Measurements from ENCODE around the gene HBG1. TPM values are rescaled to one million over a fixed set of nuclear protein-coding genes. Genes with fewer than 3 reads are reported as not detected.

The HBG1 gene
- total RNA-seq, 2 experiments from 2014 or later: not detected

DNA sequence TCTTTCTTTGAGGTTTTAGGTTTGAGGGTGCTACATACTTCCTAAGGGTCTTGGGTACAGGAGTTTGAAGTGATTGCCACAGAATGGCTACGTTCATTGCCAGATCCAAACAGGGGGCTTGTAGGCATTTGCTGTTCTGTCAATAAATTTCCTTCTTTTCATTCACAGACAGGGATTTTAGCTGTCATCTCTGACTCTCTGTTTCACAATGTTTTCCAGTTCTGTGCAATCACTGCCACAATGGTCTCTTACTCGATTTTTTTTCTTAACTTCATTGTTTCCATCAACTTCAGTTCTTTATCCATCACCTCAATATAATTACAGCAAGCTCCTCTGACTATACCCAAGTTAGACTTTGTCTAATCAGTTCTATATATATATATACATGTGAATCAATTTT, 9.2 kb downstream of the HBG1 start:
- H3K9me3 Mint-ChIP-seq (ENCODE audit: insufficient read depth): no peaks in the 10 kb centered on the region
- peaks cover 8% of the 10 kb centered on the region for H3K27me3 Mint-ChIP-seq (ENCODE audit: low read depth)
- ATAC-seq (no peak), DNase-seq (no peak)
- H3K27ac Mint-ChIP-seq: no peak overlapping the region
- POLR2A ChIA-PET: no interaction called here
- CTCF ChIA-PET: no interaction called here
- no peak overlapping the region for H3K4me3 Mint-ChIP-seq
- H3K4me1 Mint-ChIP-seq (ENCODE audit: low read depth): no peaks in the 10 kb centered on the region
- H3K36me3 Mint-ChIP-seq (ENCODE audit: low read depth): no peaks in the 10 kb centered on the region

DNA sequence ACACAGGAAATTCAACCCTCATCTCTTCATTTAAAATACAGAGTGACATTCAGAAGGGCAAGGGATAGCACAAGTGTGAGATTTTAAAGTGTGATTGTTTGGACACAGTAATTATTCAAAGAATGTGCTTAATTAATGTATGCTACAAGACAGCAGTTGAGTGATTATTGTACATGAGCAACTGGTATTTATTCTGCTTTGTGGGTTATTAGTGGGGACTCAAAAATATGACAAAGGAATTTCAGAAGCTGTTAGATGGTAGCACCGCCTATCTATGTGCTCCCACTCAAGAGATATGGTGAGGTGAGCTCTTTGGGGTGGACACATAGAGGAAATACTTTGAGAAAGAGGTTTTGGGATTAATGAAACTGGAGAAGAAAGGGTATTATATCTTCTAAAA, 9.6 kb downstream of the HBG1 start:
- ChIA-PET CTCF (no interaction called here), POLR2A (no interaction called here)
- Mint-ChIP-seq H3K4me3 (no peak overlapping the region), H3K27ac (no peak overlapping the region), H3K27me3 (ENCODE audit: low read depth) (peaks cover 10% of the 10 kb centered on the region), H3K9me3 (ENCODE audit: insufficient read depth) (no peaks in the 10 kb centered on the region), H3K4me1 (ENCODE audit: low read depth) (no peaks in the 10 kb centered on the region), H3K36me3 (ENCODE audit: low read depth) (no peaks in the 10 kb centered on the region)
- DNase-seq (no peak), ATAC-seq (no peak)

DNA sequence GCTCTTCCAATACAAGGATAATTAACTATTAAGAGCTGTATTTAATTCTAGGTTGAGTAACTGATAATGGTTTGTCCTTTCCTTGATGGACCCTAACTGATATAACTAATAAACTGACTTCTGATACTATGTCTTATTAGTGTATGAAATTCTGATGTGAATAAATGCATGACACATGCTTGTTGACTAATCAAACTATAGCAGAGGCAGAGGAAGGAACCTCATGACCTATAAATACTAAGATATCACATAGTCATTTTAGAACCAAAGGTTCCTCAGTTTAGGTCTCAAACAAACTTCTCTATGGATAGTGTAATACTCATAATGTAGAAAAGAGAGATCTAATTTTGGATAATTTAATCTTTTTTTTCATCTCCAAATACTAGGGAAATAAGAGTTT, 10.6 kb downstream of the HBG1 start:
- POLR2A ChIA-PET: no interaction called here
- Mint-ChIP-seq H3K4me3 (no peak overlapping the region), H3K9me3 (ENCODE audit: insufficient read depth) (no peaks in the 10 kb centered on the region), H3K27ac (no peak overlapping the region), H3K4me1 (ENCODE audit: low read depth) (peaks cover 6% of the 10 kb centered on the region), H3K36me3 (ENCODE audit: low read depth) (no peaks in the 10 kb centered on the region), H3K27me3 (ENCODE audit: low read depth) (peaks cover 10% of the 10 kb centered on the region)
- ATAC-seq (no peak), DNase-seq (no peak)
- CTCF ChIA-PET: no interaction called here

DNA sequence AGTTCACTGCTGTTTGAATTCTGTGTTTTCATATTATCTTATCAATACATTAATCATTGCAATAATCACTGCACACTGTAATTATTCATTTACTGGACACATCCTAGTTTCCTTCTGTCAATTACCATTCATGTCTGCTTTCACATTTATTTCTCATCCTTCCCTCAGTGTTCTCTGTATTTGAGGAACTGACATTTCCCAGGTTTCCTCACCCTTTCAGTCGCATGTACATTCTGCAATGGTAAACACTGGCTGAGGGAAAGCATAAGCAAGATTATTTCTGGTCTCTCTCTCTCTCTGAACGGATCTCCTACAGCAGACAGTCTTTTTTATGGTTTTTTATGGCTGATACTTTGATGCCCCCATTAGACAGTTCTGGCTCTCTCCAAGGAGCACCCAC, 11.2 kb downstream of the HBG1 start:
- ATAC-seq: no peak
- DNase-seq: no peak
- peaks cover 8% of the 10 kb centered on the region for H3K4me1 Mint-ChIP-seq (ENCODE audit: low read depth)
- no peak overlapping the region for H3K27ac Mint-ChIP-seq
- H3K36me3 Mint-ChIP-seq (ENCODE audit: low read depth): no peaks in the 10 kb centered on the region
- ChIA-PET POLR2A (no interaction called here), CTCF (no interaction called here)
- no peak overlapping the region for H3K4me3 Mint-ChIP-seq
- H3K9me3 Mint-ChIP-seq (ENCODE audit: insufficient read depth): no peaks in the 10 kb centered on the region
- H3K27me3 Mint-ChIP-seq (ENCODE audit: low read depth): peaks cover 10% of the 10 kb centered on the region

DNA sequence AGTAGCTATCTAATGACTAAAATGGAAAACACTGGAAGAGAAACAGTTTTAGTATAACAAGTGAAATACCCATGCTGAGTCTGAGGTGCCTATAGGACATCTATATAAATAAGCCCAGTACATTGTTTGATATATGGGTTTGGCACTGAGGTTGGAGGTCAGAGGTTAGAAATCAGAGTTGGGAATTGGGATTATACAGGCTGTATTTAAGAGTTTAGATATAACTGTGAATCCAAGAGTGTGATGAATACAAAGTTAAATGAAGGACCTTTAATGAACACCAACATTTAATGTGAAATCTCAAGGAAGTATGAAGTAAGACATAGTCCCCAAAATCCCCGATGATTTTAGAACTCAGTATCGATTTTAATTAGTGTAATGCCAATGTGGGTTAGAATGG, 12.2 kb downstream of the HBG1 start:
- Mint-ChIP-seq H3K4me1 (ENCODE audit: low read depth) (peaks cover 8% of the 10 kb centered on the region), H3K36me3 (ENCODE audit: low read depth) (no peaks in the 10 kb centered on the region), H3K9me3 (ENCODE audit: insufficient read depth) (no peaks in the 10 kb centered on the region), H3K27ac (no peak overlapping the region), H3K4me3 (no peak overlapping the region), H3K27me3 (ENCODE audit: low read depth) (peaks cover 10% of the 10 kb centered on the region)
- POLR2A ChIA-PET: no interaction called here
- no peak for ATAC-seq
- DNase-seq: no peak
- CTCF ChIA-PET: no interaction called here

DNA sequence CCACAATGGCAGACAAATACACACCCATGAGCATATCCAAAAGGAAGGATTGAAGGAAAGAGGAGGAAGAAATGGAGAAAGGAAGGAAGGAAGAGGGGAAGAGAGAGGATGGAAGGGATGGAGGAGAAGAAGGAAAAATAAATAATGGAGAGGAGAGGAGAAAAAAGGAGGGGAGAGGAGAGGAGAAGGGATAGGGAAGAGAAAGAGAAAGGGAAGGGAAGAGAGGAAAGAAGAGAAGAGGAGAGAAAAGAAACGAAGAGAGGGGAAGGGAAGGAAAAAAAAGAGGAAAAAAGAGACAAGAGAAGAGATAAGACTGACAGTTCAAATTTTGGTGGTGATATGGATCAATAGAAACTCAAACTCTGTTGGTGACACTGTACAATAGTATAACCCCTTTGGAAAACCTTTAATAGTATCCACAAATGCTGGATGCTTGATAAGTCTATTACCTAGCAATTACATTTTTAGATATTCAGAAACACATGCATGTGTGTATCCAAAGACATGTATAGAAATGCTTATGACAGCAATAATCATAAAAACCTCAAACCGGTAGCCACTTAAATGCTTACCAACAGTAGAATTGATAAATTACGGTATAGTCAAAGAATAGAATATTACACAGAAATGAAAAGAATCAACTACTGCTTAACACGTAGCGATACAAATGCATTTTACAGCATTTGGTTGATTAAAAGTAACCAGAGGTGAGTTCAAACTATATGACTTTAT, 14.1 kb downstream of the HBG1 start:
- Mint-ChIP-seq H3K4me3 (no peak overlapping the region), H3K4me1 (ENCODE audit: low read depth) (peaks cover 8% of the 10 kb centered on the region), H3K9me3 (ENCODE audit: insufficient read depth) (no peaks in the 10 kb centered on the region), H3K27me3 (ENCODE audit: low read depth) (peaks cover 10% of the 10 kb centered on the region), H3K36me3 (ENCODE audit: low read depth) (no peaks in the 10 kb centered on the region), H3K27ac (no peak overlapping the region)
- POLR2A ChIA-PET: no interaction called here
- no peak for ATAC-seq
- CTCF ChIA-PET: no interaction called here
- no peak for DNase-seq

DNA sequence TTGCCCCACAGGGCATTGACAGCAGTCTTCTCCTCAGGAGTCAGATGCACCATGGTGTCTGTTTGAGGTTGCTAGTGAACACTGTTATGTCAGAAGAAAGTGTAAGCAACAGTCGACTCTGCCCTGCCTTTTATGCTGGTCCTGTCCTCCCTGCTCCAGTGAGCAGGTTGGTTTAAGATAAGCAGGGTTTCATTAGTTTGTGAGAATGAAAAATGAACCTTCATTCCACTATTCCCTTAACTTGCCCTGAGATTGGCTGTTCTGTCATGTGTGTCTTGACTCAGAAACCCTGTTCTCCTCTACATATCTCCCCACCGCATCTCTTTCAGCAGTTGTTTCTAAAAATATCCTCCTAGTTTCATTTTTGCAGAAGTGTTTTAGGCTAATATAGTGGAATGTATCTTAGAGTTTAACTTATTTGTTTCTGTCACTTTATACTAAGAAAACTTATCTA, 15.2 kb downstream of the HBG1 start, which contains the start of gene HBD:
Gene HBD (minus strand): TSS at position 103 of the 454 bp plus-strand sequence. CDS start 50 bp downstream, at position 53.
- Mint-ChIP-seq H3K36me3 (ENCODE audit: low read depth) (no peaks in the 10 kb centered on the region), H3K9me3 (ENCODE audit: insufficient read depth) (no peaks in the 10 kb centered on the region), H3K4me1 (ENCODE audit: low read depth) (peaks cover 8% of the 10 kb centered on the region), H3K27me3 (ENCODE audit: low read depth) (peaks cover 10% of the 10 kb centered on the region), H3K27ac (no peak within 1 kb of the TSS), H3K4me3 (no peak within 1 kb of the TSS)
- CTCF ChIA-PET: no interaction called here
- ATAC-seq (peak; percentile 19), DNase-seq (no peak)
- POLR2A ChIA-PET: no interaction called here

DNA sequence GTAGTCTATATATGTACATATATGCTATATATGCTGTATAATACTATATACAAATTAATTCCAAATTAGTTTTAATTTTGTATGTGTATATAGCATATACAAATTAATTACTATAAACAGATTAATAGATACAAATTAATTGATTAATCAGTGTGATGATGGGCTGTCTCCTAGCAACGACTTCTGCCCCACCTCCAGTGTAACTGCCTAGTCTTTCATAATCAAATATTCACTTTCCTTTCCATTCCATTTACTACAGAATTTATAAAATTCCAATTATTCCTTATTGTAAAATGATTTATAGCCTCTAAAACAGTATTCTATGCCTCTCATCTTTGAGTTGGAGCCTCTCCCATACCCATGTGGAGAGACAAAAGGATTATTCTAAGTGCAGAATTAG, 16.4 kb downstream of the HBG1 start:
- Mint-ChIP-seq H3K36me3 (ENCODE audit: low read depth) (no peaks in the 10 kb centered on the region), H3K4me3 (no peak overlapping the region), H3K9me3 (ENCODE audit: insufficient read depth) (no peaks in the 10 kb centered on the region), H3K4me1 (ENCODE audit: low read depth) (peaks cover 8% of the 10 kb centered on the region), H3K27ac (no peak overlapping the region), H3K27me3 (ENCODE audit: low read depth) (peaks cover 10% of the 10 kb centered on the region)
- CTCF ChIA-PET: no interaction called here
- DNase-seq (no peak), ATAC-seq (no peak)
- POLR2A ChIA-PET: no interaction called here

DNA sequence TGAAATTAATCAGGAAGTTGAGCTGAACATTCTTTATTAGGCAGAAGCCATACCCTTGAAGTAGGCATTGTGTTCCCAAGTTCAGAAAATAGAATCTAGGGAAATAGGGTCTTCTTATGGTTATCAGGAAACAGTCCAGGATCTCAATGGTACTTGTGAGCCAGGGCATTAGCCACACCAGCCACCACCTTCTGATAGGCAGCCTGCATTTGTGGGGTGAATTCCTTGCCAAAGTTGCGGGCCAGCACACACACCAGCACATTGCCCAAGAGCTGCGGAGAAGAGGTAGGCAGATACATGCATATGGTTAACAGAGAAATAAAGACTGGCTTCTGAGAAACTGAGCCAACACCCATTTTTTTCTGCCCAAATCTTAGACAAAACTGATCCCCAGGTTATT, 16.8 kb downstream of the HBG1 start:
- no peak for DNase-seq
- no peaks in the 10 kb centered on the region for H3K9me3 Mint-ChIP-seq (ENCODE audit: insufficient read depth)
- CTCF ChIA-PET: no interaction called here
- H3K4me3 Mint-ChIP-seq: no peak overlapping the region
- H3K27ac Mint-ChIP-seq: no peak overlapping the region
- peaks cover 8% of the 10 kb centered on the region for H3K4me1 Mint-ChIP-seq (ENCODE audit: low read depth)
- no peak for ATAC-seq
- H3K27me3 Mint-ChIP-seq (ENCODE audit: low read depth): peaks cover 10% of the 10 kb centered on the region
- no peaks in the 10 kb centered on the region for H3K36me3 Mint-ChIP-seq (ENCODE audit: low read depth)
- POLR2A ChIA-PET: no interaction called here

DNA sequence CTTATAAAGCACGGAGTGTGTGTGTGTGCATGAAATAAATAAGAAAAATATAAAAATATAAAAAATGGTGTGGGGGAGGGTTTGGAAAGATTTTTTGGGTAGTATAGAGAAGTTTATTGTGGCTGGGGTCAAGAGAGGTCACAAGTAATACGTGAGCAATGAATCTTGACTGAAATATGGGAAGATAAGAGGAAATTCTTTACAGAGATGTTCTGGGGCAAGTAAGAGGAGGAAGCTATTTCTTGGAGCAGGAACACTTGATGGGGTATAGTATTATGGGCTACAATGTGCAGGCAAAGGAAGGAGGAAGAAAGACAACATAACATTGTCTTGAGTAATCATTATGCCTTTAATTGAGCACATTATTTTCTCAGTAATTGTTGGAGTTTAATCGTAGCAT, 17.5 kb downstream of the HBG1 start:
- CTCF ChIA-PET: no interaction called here
- peaks cover 8% of the 10 kb centered on the region for H3K27me3 Mint-ChIP-seq (ENCODE audit: low read depth)

DNA sequence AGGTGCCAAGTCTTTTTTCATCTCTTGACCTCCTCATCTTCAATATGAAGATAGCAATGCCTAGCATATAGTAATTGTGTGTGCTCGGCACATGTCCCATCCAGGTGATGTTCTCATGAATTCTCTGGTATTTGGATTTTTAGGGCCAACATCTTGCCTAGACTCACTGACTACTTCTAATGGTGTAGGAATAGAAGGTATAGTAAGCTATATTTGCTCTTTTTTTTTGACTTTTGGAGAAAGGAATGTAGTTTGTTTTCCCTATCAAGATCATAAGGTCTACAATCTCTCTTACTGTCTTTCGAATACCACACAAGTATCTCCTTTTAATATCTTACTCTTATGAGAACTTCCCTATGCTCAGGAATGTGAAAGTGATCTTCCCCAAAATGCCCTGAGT, 18.5 kb downstream of the HBG1 start:
- H3K27ac Mint-ChIP-seq: no peak overlapping the region
- peaks cover 3% of the 10 kb centered on the region for H3K27me3 Mint-ChIP-seq (ENCODE audit: low read depth)
- DNase-seq (no peak), ATAC-seq (no peak)
- no peaks in the 10 kb centered on the region for H3K36me3 Mint-ChIP-seq (ENCODE audit: low read depth)
- H3K4me3 Mint-ChIP-seq: no peak overlapping the region
- H3K4me1 Mint-ChIP-seq (ENCODE audit: low read depth): peaks cover 8% of the 10 kb centered on the region
- ChIA-PET POLR2A (no interaction called here), CTCF (no interaction called here)
- no peaks in the 10 kb centered on the region for H3K9me3 Mint-ChIP-seq (ENCODE audit: insufficient read depth)

More for the DNA sequence above, 17.5 kb downstream of the HBG1 start:
- ATAC-seq: no peak
- POLR2A ChIA-PET: no interaction called here
- no peak overlapping the region for H3K27ac Mint-ChIP-seq
- no peak for DNase-seq
- H3K4me3 Mint-ChIP-seq: no peak overlapping the region
- H3K36me3 Mint-ChIP-seq (ENCODE audit: low read depth): no peaks in the 10 kb centered on the region
- H3K9me3 Mint-ChIP-seq (ENCODE audit: insufficient read depth): no peaks in the 10 kb centered on the region
- H3K4me1 Mint-ChIP-seq (ENCODE audit: low read depth): peaks cover 8% of the 10 kb centered on the region

DNA sequence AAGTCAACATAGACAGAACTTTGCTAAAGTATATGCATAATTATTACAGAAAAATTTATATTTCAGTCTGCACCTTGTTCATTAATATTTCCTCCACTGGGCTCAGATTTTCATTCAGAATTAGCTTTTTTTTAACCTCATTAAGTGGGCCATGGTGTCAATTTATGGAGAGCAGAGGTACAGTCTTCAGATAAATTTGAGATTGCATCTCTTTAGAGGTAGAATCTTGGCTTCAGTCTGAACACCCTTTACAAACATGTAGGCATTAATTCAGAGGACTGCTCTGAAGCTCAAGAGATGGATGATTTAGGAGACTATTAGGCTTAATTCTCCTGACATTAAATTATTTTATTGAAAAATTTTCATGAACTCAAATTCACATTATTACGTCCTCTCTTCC, 19.4 kb downstream of the HBG1 start:
- Mint-ChIP-seq H3K27me3 (ENCODE audit: low read depth) (peaks cover 2% of the 10 kb centered on the region), H3K27ac (no peak overlapping the region), H3K4me1 (ENCODE audit: low read depth) (peaks cover 8% of the 10 kb centered on the region), H3K4me3 (no peak overlapping the region), H3K36me3 (ENCODE audit: low read depth) (no peaks in the 10 kb centered on the region), H3K9me3 (ENCODE audit: insufficient read depth) (no peaks in the 10 kb centered on the region)
- DNase-seq: no peak
- ATAC-seq: no peak
- CTCF ChIA-PET: no interaction called here
- POLR2A ChIA-PET: no interaction called here

DNA sequence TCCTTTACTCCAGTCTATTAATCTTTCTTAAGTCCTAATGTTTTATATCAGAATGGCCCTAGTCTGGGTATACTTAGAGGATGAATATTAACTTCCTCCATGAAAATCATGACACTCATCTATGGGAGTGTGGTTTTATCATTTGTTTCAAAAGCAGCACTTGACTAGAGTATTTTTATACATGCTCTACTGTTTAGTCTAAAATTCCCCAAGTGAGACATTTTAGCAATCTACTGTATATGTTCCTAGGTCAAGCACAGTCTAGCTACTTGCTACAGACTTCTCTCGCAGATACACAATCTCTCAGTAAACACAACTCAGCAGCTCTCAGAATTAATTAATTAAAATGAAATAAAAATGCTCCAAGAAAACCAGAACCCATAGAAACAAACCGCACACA, 19.9 kb downstream of the HBG1 start:
- H3K27ac Mint-ChIP-seq: no peak overlapping the region
- H3K9me3 Mint-ChIP-seq (ENCODE audit: insufficient read depth): no peaks in the 10 kb centered on the region
- no peak overlapping the region for H3K4me3 Mint-ChIP-seq
- CTCF ChIA-PET: no interaction called here
- H3K36me3 Mint-ChIP-seq (ENCODE audit: low read depth): no peaks in the 10 kb centered on the region
- H3K4me1 Mint-ChIP-seq (ENCODE audit: low read depth): peaks cover 8% of the 10 kb centered on the region
- H3K27me3 Mint-ChIP-seq (ENCODE audit: low read depth): no peaks in the 10 kb centered on the region
- DNase-seq (no peak), ATAC-seq (no peak)
- POLR2A ChIA-PET: no interaction called here

Measured in activated CD8-positive, alpha-beta T cell treated with anti-CD3 and anti-CD28 coated beads, Interleukin-2, amount 10 ng/mL, durations not matched to agents 7 days and 5 days (primary cell).